Stimulated activated effector memory CD8-positive, alpha-beta T cell treated with anti-CD3 and anti-CD28 coated beads, Interleukin-12 subunit alpha, Interleukin-12 subunit beta, amount 100 ng/mL, for 72 hours (primary cell): ENCODE measurements around the gene YWHAB.
A peak's percentile ranks its signal among the peaks of the same experiment; 100 is the strongest.

Experiments
- ATAC-seq: fragments of 150-1000 bp; cut with Tn5 transposase; 2 replicates; pipeline ENCODE4 v1.10.0; 2021
- DNase-seq, 2 donors: peaks; one replicate each; pipeline ENCODE4 v3.0.0; 2021 to 2022; ENCODE audit warnings: low spot score in 2 of 2
- H3K27ac Mint-ChIP-seq: one replicate; pipeline ENCODE4 v1.8.0; 2022; ENCODE audit warnings: mild to moderate bottlenecking, mixed read lengths
- H3K36me3 Mint-ChIP-seq: one replicate; pipeline ENCODE4 v1.8.0; 2022; ENCODE audit warnings: mild to moderate bottlenecking, mixed read lengths
- H3K4me1 Mint-ChIP-seq: one replicate; pipeline ENCODE4 v1.8.0; 2022; ENCODE audit warnings: mixed read lengths
- H3K4me3 Mint-ChIP-seq: one replicate; pipeline ENCODE4 v1.8.0; 2022; ENCODE audit warnings: mild to moderate bottlenecking, mixed read lengths
- H3K9me3 Mint-ChIP-seq: one replicate; pipeline ENCODE4 v1.8.0; 2022; ENCODE audit warnings: mixed read lengths

The YWHAB gene

GRCh38 chr20:44917399-44917798 is 31.9 kb downstream of the YWHAB start:
- no peak overlapping the region for H3K4me3 Mint-ChIP-seq
- no peak for ATAC-seq
- no peaks in the 10 kb centered on the region for H3K9me3 Mint-ChIP-seq
- DNase-seq, result no peak
- no peak overlapping the region for H3K27ac Mint-ChIP-seq
- H3K36me3 Mint-ChIP-seq, result peaks cover 63% of the 10 kb centered on the region
- H3K4me1 Mint-ChIP-seq, result peaks cover 8% of the 10 kb centered on the region

GRCh38 chr20:44918342-44918741 is 32.8 kb downstream of the YWHAB start:
- Mint-ChIP-seq H3K9me3 (no peaks in the 10 kb centered on the region), H3K36me3 (peaks cover 63% of the 10 kb centered on the region), H3K4me3 (no peak overlapping the region), H3K27ac (no peak overlapping the region), H3K4me1 (peaks cover 8% of the 10 kb centered on the region)
- DNase-seq (no peak), ATAC-seq (no peak)

GRCh38 chr20:44918761-44919160 is 33.3 kb downstream of the YWHAB start:
- ATAC-seq, result no peak
- no peak for DNase-seq
- peaks cover 64% of the 10 kb centered on the region for H3K36me3 Mint-ChIP-seq
- peaks cover 8% of the 10 kb centered on the region for H3K4me1 Mint-ChIP-seq
- no peaks in the 10 kb centered on the region for H3K9me3 Mint-ChIP-seq
- H3K27ac Mint-ChIP-seq, result no peak overlapping the region
- no peak overlapping the region for H3K4me3 Mint-ChIP-seq

- Mint-ChIP-seq H3K36me3 (peaks cover 62% of the 10 kb centered on the region), H3K27ac (no peak overlapping the region), H3K9me3 (no peaks in the 10 kb centered on the region), H3K4me3 (no peak overlapping the region), H3K4me1 (no peaks in the 10 kb centered on the region)
- DNase-seq, result no peak
- ATAC-seq, result no peak
Observed at GRCh38 chr20:44921447-44921846, 35.9 kb downstream of the YWHAB start.

GRCh38 chr20:44924541-44924940 is 39.0 kb downstream of the YWHAB start:
- Mint-ChIP-seq H3K4me3 (no peak overlapping the region), H3K9me3 (no peaks in the 10 kb centered on the region), H3K27ac (no peak overlapping the region), H3K36me3 (peaks cover 60% of the 10 kb centered on the region), H3K4me1 (no peaks in the 10 kb centered on the region)
- no peak for DNase-seq
- no peak for ATAC-seq

- H3K36me3 Mint-ChIP-seq, result peaks cover 52% of the 10 kb centered on the region
- ATAC-seq (no peak), DNase-seq (no peak)
- H3K27ac Mint-ChIP-seq, result no peak overlapping the region
- H3K4me1 Mint-ChIP-seq, result no peaks in the 10 kb centered on the region
- H3K4me3 Mint-ChIP-seq, result no peak overlapping the region
- no peaks in the 10 kb centered on the region for H3K9me3 Mint-ChIP-seq
Observed at GRCh38 chr20:44928595-44928994, 43.1 kb downstream of the YWHAB start.

GRCh38 chr20:44930517-44931168 is 45.1 kb downstream of the YWHAB start:
- ATAC-seq (no peak), DNase-seq (no peak)
- Mint-ChIP-seq H3K4me3 (no peak overlapping the region), H3K36me3 (peaks cover 40% of the 10 kb centered on the region), H3K27ac (peak overlapping the region; percentile 78), H3K9me3 (no peaks in the 10 kb centered on the region), H3K4me1 (no peaks in the 10 kb centered on the region)

- Mint-ChIP-seq H3K4me3 (no peak overlapping the region), H3K36me3 (peaks cover 50% of the 10 kb centered on the region), H3K9me3 (no peaks in the 10 kb centered on the region), H3K4me1 (no peaks in the 10 kb centered on the region), H3K27ac (no peak overlapping the region)
- DNase-seq, result no peak
- no peak for ATAC-seq
Observed at GRCh38 chr20:44931911-44932310, 46.4 kb downstream of the YWHAB start.

GRCh38 chr20:44932916-44933315 is 47.4 kb downstream of the YWHAB start:
- Mint-ChIP-seq H3K27ac (no peak overlapping the region), H3K4me3 (no peak overlapping the region), H3K9me3 (no peaks in the 10 kb centered on the region), H3K4me1 (no peaks in the 10 kb centered on the region), H3K36me3 (peaks cover 54% of the 10 kb centered on the region)
- ATAC-seq, result no peak
- DNase-seq, result no peak

GRCh38 chr20:44936510-44936909 is 51.0 kb downstream of the YWHAB start:
- H3K27ac Mint-ChIP-seq, result no peak overlapping the region
- H3K4me3 Mint-ChIP-seq, result no peak overlapping the region
- ATAC-seq (no peak), DNase-seq (no peak)
- H3K9me3 Mint-ChIP-seq, result no peaks in the 10 kb centered on the region
- peaks cover 64% of the 10 kb centered on the region for H3K36me3 Mint-ChIP-seq
- peaks cover 7% of the 10 kb centered on the region for H3K4me1 Mint-ChIP-seq

GRCh38 chr20:44938637-44939036 is 53.1 kb downstream of the YWHAB start:
- no peak for ATAC-seq
- Mint-ChIP-seq H3K9me3 (no peaks in the 10 kb centered on the region), H3K4me1 (peaks cover 13% of the 10 kb centered on the region), H3K36me3 (peaks cover 76% of the 10 kb centered on the region), H3K4me3 (no peak overlapping the region), H3K27ac (no peak overlapping the region)
- DNase-seq, result no peak

- H3K9me3 Mint-ChIP-seq, result no peaks in the 10 kb centered on the region
- H3K4me3 Mint-ChIP-seq, result no peak overlapping the region
- ATAC-seq (no peak), DNase-seq (no peak)
- H3K36me3 Mint-ChIP-seq, result peaks cover 93% of the 10 kb centered on the region
- peak overlapping the region; percentile 41 for H3K27ac Mint-ChIP-seq
- peaks cover 13% of the 10 kb centered on the region for H3K4me1 Mint-ChIP-seq
Observed at GRCh38 chr20:44941120-44941691, 55.7 kb downstream of the YWHAB start.

GRCh38 chr20:44942264-44942973 is 56.9 kb downstream of the YWHAB start:
- no peaks in the 10 kb centered on the region for H3K9me3 Mint-ChIP-seq
- no peak for ATAC-seq
- peaks cover 13% of the 10 kb centered on the region for H3K4me1 Mint-ChIP-seq
- peak overlapping the region; percentile 21 for H3K27ac Mint-ChIP-seq
- DNase-seq, result no peak
- H3K4me3 Mint-ChIP-seq, result no peak overlapping the region
- H3K36me3 Mint-ChIP-seq, result peaks cover 93% of the 10 kb centered on the region

GRCh38 chr20:44943828-44944227 is 58.3 kb downstream of the YWHAB start:
- ATAC-seq (no peak), DNase-seq (no peak)
- no peaks in the 10 kb centered on the region for H3K9me3 Mint-ChIP-seq
- H3K4me3 Mint-ChIP-seq, result no peak overlapping the region
- H3K27ac Mint-ChIP-seq, result peak overlapping the region; percentile 24
- H3K36me3 Mint-ChIP-seq, result peaks cover 94% of the 10 kb centered on the region
- peaks cover 13% of the 10 kb centered on the region for H3K4me1 Mint-ChIP-seq

GRCh38 chr20:44945261-44945660 is 59.8 kb downstream of the YWHAB start:
- DNase-seq, result no peak
- Mint-ChIP-seq H3K4me1 (peaks cover 18% of the 10 kb centered on the region), H3K36me3 (peaks cover 100% of the 10 kb centered on the region), H3K9me3 (no peaks in the 10 kb centered on the region), H3K4me3 (no peak overlapping the region), H3K27ac (no peak overlapping the region)
- ATAC-seq, result no peak

GRCh38 chr20:44946271-44946852 is 60.9 kb downstream of the YWHAB start:
- Mint-ChIP-seq H3K4me3 (no peak overlapping the region), H3K4me1 (peaks cover 14% of the 10 kb centered on the region), H3K36me3 (peaks cover 100% of the 10 kb centered on the region), H3K27ac (no peak overlapping the region), H3K9me3 (no peaks in the 10 kb centered on the region)
- no peak for DNase-seq
- no peak for ATAC-seq
